Pancreas (tissue), 10 donors: ENCODE data around the gene SLC25A12. TPM values are rescaled to one million over a fixed set of nuclear protein-coding genes. Genes with fewer than 3 reads are reported as not detected.

Source experiments
- ATAC-seq, 4 donors: fragments of 200-7000 bp; cut with Tn5 transposase; one replicate each; pipeline versions ENCODE4 v1.8.0 to v1.9.1; 2020; ENCODE audit warnings: mild to moderate bottlenecking in 4 of 4, moderate library complexity in 4 of 4
- DNase-seq, 6 donors: peaks; one replicate each; pipeline ENCODE4 v3.0.0-alpha.2; 2020
- FAIRE-seq: peaks from 2 replicates; lab custom pipeline; 2012; peaks lifted over from hg19 to GRCh38; lab: Jason Lieb, UNC
- H3K27ac ChIP-seq, 4 donors: fragments of 200-600 bp; sonication (generic); 1 replicate in 3 of 4; 2 replicates in 1 of 4; pipeline versions ENCODE4 v1.5.0 to v1.8.0; 2020
- H3K27me3 ChIP-seq, 4 donors: fragments of 200-600 bp; one replicate each; pipeline ENCODE4 v1.8.0; 2021
- H3K36me3 ChIP-seq, 3 donors: fragments of 200-600 bp; sonication (generic) in 1 of 3; one replicate each; pipeline versions ENCODE4 v1.5.0 to v1.8.0; 2020 to 2021
- H3K4me1 ChIP-seq, 3 donors: fragments of 200-600 bp; one replicate each; pipeline ENCODE4 v1.8.0; 2021
- H3K4me3 ChIP-seq, 4 donors: fragments of 200-600 bp; sonication (generic) in 2 of 4; one replicate each; pipeline versions ENCODE4 v1.5.0 to v1.8.0; 2020 to 2021
- H3K9me3 ChIP-seq, 4 donors: fragments of 200-600 bp; one replicate each; pipeline ENCODE4 v1.8.0; 2021
- CTCF ChIP-seq, 4 donors: fragments of 200-600 bp; sonication (generic) in 3 of 4; IDR thresholded peaks; one replicate each; pipeline versions ENCODE4 v1.5.0 to v1.8.0; 2021; ENCODE audit warnings: antibody characterized with exemption in 4 of 4
- WGBS, 2 donors: extraction: QIAGEN DNeasy Blood & Tissue Kit; methylation state at CpG; one replicate each; pipeline ENCODE4 v1.1.7; 2013; 5-methylcytosine and 5-hydroxymethylcytosine counted together
- intact Hi-C, 3 donors: fragments of 100-400 bp; cut with DNase I; formaldehyde crosslinking; loops; one replicate each; pipeline versions ENCODE4 v1.11.1 to v1.14.2; 2022
- polyA plus RNA-seq, 2 donors: library from polyadenylated mRNA; stranded (reverse); fragments of 200-250 nt; gene quantifications; one replicate each; pipeline ENCODE4 v1.2.3, GENCODE V29; 2013
- total RNA-seq, 6 donors: library from RNA; stranded (reverse); fragmentation: NEBNext Ultra II Directional in 4 of 6; extraction: Animal tissue kit (Norgen Biotek cat#: 25700) in 4 of 6; gene quantifications; one replicate each; pipeline versions ENCODE4 v1.2.1 to v1.2.4, GENCODE V29; 2021 to 2023
- donor health status: healthy with polysubstance abuse.
- donor health status: DM: no; HTN: no; CAD: no; lungs with moderate emphysema.
- donor health status: DM: no; HTN: no; CAD: no.
- donor health status: control.
- donor health status: control.
- donor health status: Bipolar disorder and iron deficiency.
- donor health status: DM: yes; HTN: yes; CAD: no.
- donor health status: DM: no; HTN: no; CAD: no.
- donor health status: DM: no; HTN: no; CAD: no.
- donor health status: DM: yes; HTN: yes; CAD: no.

Gene SLC25A12
- total and polyA plus RNA-seq, 8 donors: 1.7 to 8.9 (median 3.0) TPM

- Histone ChIP-seq H3K4me1 (no peaks in the 10 kb centered on the region), H3K4me3 (no peak overlapping the region), H3K9me3 (no peaks in the 10 kb centered on the region), H3K27me3 (no peaks in the 10 kb centered on the region), H3K27ac (no peak overlapping the region), H3K36me3 (no peaks in the 10 kb centered on the region)
- WGBS, 2 donors: 95% methylated on average over 3 of the region's 3 CpGs
- no peak for TF ChIP-seq CTCF (IDR thresholded peaks at IDR 0.05)
- intact Hi-C loops: no loop called here
- FAIRE-seq: no peak
- ATAC-seq: no peak
- no peak for DNase-seq
Observed at GRCh38 chr2:171804456-171804855, 89.6 kb downstream of the SLC25A12 start.

- 74 to 82% methylated on average over 5 of the region's 5 CpGs for WGBS, 2 donors
- TF ChIP-seq CTCF (IDR thresholded peaks at IDR 0.05): no peak
- Histone ChIP-seq H3K4me1 (no peaks in the 10 kb centered on the region), H3K27me3 (no peaks in the 10 kb centered on the region), H3K27ac (no peak overlapping the region), H3K4me3 (no peak overlapping the region), H3K9me3 (no peaks in the 10 kb centered on the region), H3K36me3 (no peaks in the 10 kb centered on the region)
- DNase-seq (no peak), FAIRE-seq (no peak), ATAC-seq (no peak)
- intact Hi-C loops: no loop called here
Observed at GRCh38 chr2:171803757-171804156, 90.3 kb downstream of the SLC25A12 start.

- 88 to 92% methylated on average over 5 of the region's 5 CpGs for WGBS, 2 donors
- no peaks in the 10 kb centered on the region for H3K9me3 ChIP-seq
- no peak for TF ChIP-seq CTCF (IDR thresholded peaks at IDR 0.05)
- no peak for DNase-seq
- no peak for ATAC-seq
- no peak for FAIRE-seq
- no peak overlapping the region for H3K27ac ChIP-seq
- H3K4me1 ChIP-seq: no peaks in the 10 kb centered on the region
- H3K4me3 ChIP-seq: no peak overlapping the region
- intact Hi-C loops: no loop called here
- H3K27me3 ChIP-seq: no peaks in the 10 kb centered on the region
- no peaks in the 10 kb centered on the region for H3K36me3 ChIP-seq
Observed at GRCh38 chr2:171800639-171801038, 93.4 kb downstream of the SLC25A12 start.

- no peak overlapping the region for H3K27ac ChIP-seq
- H3K4me1 ChIP-seq: no peaks in the 10 kb centered on the region
- DNase-seq (no peak), ATAC-seq (no peak), FAIRE-seq (no peak)
- no peaks in the 10 kb centered on the region for H3K9me3 ChIP-seq
- 87 to 88% methylated on average over 6 of the region's 6 CpGs for WGBS, 2 donors
- no peaks in the 10 kb centered on the region for H3K36me3 ChIP-seq
- intact Hi-C loops: loop anchor here in 1 of 3 donors (10.0 kb wide), 1 partner anchor 193 kb away; no protein-coding TSS in a partner anchor
- H3K4me3 ChIP-seq: no peak overlapping the region
- no peaks in the 10 kb centered on the region for H3K27me3 ChIP-seq
- TF ChIP-seq CTCF (IDR thresholded peaks at IDR 0.05): no peak
Observed at GRCh38 chr2:171798156-171798820, 95.8 kb downstream of the SLC25A12 start.

- Histone ChIP-seq H3K4me1 (no peaks in the 10 kb centered on the region), H3K27ac (no peak overlapping the region), H3K27me3 (no peaks in the 10 kb centered on the region), H3K9me3 (no peaks in the 10 kb centered on the region), H3K4me3 (no peak overlapping the region), H3K36me3 (no peaks in the 10 kb centered on the region)
- no peak for FAIRE-seq
- TF ChIP-seq CTCF (IDR thresholded peaks at IDR 0.05): no peak
- intact Hi-C loops: loop anchor here in 1 of 3 donors (10.0 kb wide), 1 partner anchor 190 kb away; no protein-coding TSS in a partner anchor
- 65 to 73% methylated on average over 4 of the region's 4 CpGs for WGBS, 2 donors
- no peak for DNase-seq
- ATAC-seq: no peak
Observed at GRCh38 chr2:171794918-171795317, 99.1 kb downstream of the SLC25A12 start.
